ENCODE measurements around the gene SEC61A1.

SEC61A1 gene

DNA sequence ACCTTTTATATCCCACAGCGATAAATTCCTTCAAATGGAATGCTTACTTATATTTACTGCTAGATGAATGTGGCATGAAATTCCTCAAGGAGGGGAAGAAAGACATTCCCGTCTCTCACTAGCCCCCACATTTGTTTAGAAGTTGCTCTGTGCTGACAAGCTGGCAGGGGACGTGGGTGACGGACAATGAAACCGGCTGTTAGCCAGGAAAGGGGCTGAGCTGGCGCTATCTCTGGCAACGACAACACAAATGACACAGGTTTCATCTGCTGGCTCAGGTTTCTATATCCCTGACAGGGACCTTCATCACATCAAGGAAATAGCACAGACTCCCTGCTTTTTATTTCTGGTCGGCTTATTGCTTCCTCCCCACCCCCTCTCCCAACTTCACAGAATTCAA is 55.6 kb downstream of the SEC61A1 start:
- no peak overlapping the region for H3K4me3 ChIP-seq (replicated peaks; ENCODE audit: low read depth, low read length)
- no peak for DNase-seq (ENCODE audit: low read depth)
- TF ChIP-seq, protein P1, sequence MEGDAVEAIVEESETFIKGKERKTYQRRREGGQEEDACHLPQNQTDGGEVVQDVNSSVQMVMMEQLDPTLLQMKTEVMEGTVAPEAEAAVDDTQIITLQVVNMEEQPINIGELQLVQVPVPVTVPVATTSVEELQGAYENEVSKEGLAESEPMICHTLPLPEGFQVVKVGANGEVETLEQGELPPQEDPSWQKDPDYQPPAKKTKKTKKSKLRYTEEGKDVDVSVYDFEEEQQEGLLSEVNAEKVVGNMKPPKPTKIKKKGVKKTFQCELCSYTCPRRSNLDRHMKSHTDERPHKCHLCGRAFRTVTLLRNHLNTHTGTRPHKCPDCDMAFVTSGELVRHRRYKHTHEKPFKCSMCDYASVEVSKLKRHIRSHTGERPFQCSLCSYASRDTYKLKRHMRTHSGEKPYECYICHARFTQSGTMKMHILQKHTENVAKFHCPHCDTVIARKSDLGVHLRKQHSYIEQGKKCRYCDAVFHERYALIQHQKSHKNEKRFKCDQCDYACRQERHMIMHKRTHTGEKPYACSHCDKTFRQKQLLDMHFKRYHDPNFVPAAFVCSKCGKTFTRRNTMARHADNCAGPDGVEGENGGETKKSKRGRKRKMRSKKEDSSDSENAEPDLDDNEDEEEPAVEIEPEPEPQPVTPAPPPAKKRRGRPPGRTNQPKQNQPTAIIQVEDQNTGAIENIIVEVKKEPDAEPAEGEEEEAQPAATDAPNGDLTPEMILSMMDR (IDR thresholded peaks at IDR 0.05; ENCODE audit: low read length, missing control alignments): no peak

DNA sequence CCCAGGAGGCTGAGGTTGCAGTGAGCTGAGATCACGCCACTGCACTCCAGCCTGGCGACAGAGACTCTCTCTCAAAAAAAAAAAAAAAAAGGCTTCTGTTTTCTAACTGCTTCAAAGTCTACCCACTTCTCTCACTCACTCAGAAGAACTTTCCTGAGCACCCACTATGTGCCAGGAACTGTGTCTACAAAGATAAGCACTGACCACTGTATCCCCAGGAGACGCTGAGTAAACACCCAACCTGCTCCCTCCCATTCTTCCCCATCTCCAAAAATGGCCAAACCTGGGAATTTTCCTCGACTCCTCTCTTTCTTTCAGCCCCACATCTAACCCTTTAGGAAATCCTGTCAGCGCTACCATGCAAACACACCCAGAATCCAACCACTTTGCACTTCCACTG is 58.9 kb downstream of the SEC61A1 start:
- DNase-seq (ENCODE audit: low read depth): no peak
- H3K4me3 ChIP-seq (replicated peaks; ENCODE audit: low read depth, low read length): no peak overlapping the region
- TF ChIP-seq, protein P1 (IDR thresholded peaks at IDR 0.05; ENCODE audit: low read length, missing control alignments): no peak

DNA sequence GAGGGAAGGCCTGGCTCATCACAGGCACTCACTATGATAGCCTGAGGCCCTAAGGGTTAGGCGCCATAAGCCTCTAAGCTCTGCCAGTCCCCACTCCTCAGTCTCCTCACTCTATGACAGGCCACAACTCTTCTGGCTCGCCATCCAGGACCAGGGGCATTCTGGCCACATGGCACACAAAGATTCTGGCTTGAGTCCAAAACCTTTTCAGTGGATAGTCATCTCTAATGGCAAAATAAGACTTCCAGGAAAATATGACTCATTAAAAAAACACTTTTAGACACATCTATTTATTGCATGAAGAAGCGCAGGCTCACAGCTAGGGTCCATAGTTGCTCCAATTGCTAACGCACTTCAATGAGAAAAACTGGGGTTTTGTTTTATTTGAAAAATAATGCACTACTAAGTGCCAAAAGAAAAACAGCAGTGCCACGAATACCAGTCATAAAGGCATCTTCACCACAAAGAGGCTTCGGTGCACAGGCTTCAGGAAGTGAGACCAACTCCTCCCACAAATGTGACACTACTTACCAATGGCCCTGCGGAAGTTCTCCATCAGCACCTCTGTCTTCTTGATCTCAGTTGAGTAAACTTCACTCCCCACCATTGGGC is 60.2 kb downstream of the SEC61A1 start:
- TF ChIP-seq, protein P1 (IDR thresholded peaks at IDR 0.05; ENCODE audit: low read length, missing control alignments): peak; percentile 8
- DNase-seq (ENCODE audit: low read depth): peak; percentile 89
- H3K4me3 ChIP-seq (replicated peaks; ENCODE audit: low read depth, low read length): no peak overlapping the region

DNA sequence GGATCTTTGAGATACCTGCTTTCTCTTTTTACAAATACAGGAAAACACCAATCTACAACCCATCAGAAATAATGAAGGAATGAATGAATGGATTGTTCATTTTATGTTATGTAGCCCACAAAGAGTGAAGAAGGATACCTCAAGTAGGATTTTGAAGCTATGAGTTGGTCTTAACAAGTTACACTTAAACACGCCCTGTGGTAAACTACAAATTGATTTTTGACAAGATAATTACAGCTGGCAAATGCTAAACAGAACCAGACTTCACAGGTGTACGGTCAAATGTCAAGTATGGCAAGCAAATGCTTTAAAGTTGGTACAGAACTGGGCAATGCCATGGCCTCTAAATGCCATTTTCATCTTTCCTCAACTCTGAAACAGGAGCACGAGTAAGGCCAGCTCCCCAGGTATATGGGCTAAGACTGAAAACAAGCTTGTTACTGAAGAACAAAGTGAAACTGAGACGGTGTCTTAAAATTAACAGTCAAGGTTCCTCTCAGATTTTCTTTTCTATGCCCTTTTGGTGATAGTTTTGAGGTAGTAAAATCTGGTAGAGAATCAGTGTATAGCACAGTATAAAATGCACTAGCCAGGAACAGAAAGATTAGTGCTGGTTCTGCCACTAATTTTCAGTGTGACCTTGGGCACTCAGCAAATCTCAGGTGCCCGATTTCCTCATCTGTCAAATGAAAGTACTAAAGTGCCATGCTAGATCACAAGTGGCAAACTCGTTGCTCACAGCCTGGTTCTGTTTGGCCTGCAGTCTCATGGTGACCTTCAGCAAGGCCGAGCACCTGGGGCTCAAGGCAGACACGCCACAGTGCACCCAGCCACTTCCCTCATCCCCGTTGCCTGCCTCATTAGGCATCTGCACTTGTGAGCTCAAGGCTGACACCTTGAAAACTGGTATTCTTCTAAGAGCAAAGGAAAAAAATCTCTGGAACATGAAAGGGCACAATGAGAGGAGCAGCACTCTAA is 61.9 kb downstream of the SEC61A1 start:
- TF ChIP-seq, protein P1 (IDR thresholded peaks at IDR 0.05; ENCODE audit: low read length, missing control alignments): no peak
- no peak overlapping the region for H3K4me3 ChIP-seq (replicated peaks; ENCODE audit: low read depth, low read length)
- no peak for DNase-seq (ENCODE audit: low read depth)
